Esophagus muscularis mucosa (tissue), 4 donors: ENCODE data around the gene TWIST1. TPM values are rescaled to one million over a fixed set of nuclear protein-coding genes. Genes with fewer than 3 reads are reported as not detected.

Experiments
- DNase-seq: peaks from one replicate; pipeline ENCODE4 v3.0.0-alpha.2; 2017; ENCODE audit errors: extremely low spot score
- H3K27ac ChIP-seq, 4 donors: fragments of 200-600 bp; sonication (generic); replicated peaks in 1 of 4; 1 replicate in 3 of 4; 2 replicates in 1 of 4; pipeline ENCODE4 v1.5.1; 2016 to 2019; ENCODE audit warnings: mild to moderate bottlenecking in 1 of 4
- H3K27me3 ChIP-seq, 4 donors: fragments of 200-600 bp; sonication (generic); one replicate each; pipeline versions ENCODE4 v1.5.1 to v1.6.0; 2016 to 2019
- H3K36me3 ChIP-seq, 4 donors: fragments of 200-600 bp; sonication (generic); one replicate each; pipeline ENCODE4 v1.5.1; 2016 to 2019
- H3K4me1 ChIP-seq, 4 donors: fragments of 200-600 bp; sonication (generic); one replicate each; pipeline ENCODE4 v1.5.1; 2016 to 2019
- H3K4me3 ChIP-seq, 4 donors: fragments of 200-600 bp; sonication (generic); 1 replicate in 2 of 4; 2 replicates in 2 of 4; pipeline ENCODE4 v1.5.1; 2016 to 2019; ENCODE audit warnings: mild to moderate bottlenecking in 4 of 4, moderate library complexity in 1 of 4
- H3K9me3 ChIP-seq, 4 donors: fragments of 200-600 bp; sonication (generic); 1 replicate in 3 of 4; 2 replicates in 1 of 4; pipeline ENCODE4 v1.5.1; 2016 to 2019
- CTCF ChIP-seq, 3 experiments: fragments of 200-600 bp in 2 of 3; fragments of 450-650 bp in 1 of 3; sonication (generic) in 2 of 3; IDR thresholded peaks; one replicate each; pipeline ENCODE4 v1.5.1; 2017 to 2019; ENCODE audit warnings: antibody characterized with exemption in 3 of 3, mild to moderate bottlenecking in 2 of 3, moderate library complexity in 1 of 3
- EP300 ChIP-seq: sonication (generic); formaldehyde crosslinking; IDR thresholded peaks from one replicate; pipeline ENCODE4 v1.6.1; 2017; ENCODE audit warnings: antibody characterized with exemption
- POLR2A ChIP-seq: fragments of 450-650 bp; IDR thresholded peaks from one replicate; pipeline ENCODE4 v1.6.1; 2017; ENCODE audit warnings: antibody characterized with exemption, moderate library complexity, mild to moderate bottlenecking, low read depth
- POLR2AphosphoS5 ChIP-seq, 2 donors: sonication (generic); formaldehyde crosslinking; IDR thresholded peaks; one replicate each; pipeline ENCODE4 v1.6.1; 2017; ENCODE audit warnings: antibody characterized with exemption in 2 of 2
- WGBS: methylation state at CpG from one replicate; pipeline ENCODE4 v1.1.5; 2018; 5-methylcytosine and 5-hydroxymethylcytosine counted together
- intact Hi-C: fragments of 100-400 bp; cut with DNase I; formaldehyde crosslinking; loops from one replicate; pipeline ENCODE4 v1.15.1; 2023
- total RNA-seq, 4 donors: library from RNA; depleted of rRNA; stranded (reverse); fragments of >200 nt; gene quantifications; one replicate each; pipeline versions ENCODE4 v1.1.0 to v1.2.1, GENCODE V29; 2016

The TWIST1 gene
- total RNA-seq, 4 donors from 2014 or later = 15.6 to 18.3 (median 16.1) TPM

GRCh38 chr7:19144661-19145433 is 27.4 kb upstream of the TWIST1 start, which contains the start of gene FERD3L:
Gene FERD3L, minus strand, starts transcription at chr7:19145421. Its CDS starts 59 bp downstream, at chr7:19145362.
- intact Hi-C loops = no loop called here
- H3K27ac ChIP-seq = no peak within 1 kb of the TSS
- H3K9me3 ChIP-seq = no peaks in the 10 kb centered on the region
- peak within 1 kb of the TSS; percentile 17 to 36 (median 30) for H3K4me3 ChIP-seq
- WGBS = 6% methylated on average over 36 of the region's 51 CpGs
- peaks cover 8 to 27% (median 21%) of the 10 kb centered on the region in 4 donors for H3K4me1 ChIP-seq
- H3K36me3 ChIP-seq = no peaks in the 10 kb centered on the region
- H3K27me3 ChIP-seq = peaks cover 0 to 58% (median 33%) of the 10 kb centered on the region in 4 donors
- no peak for TF ChIP-seq EP300
- no peak for TF ChIP-seq POLR2AphosphoS5 (IDR thresholded peaks at IDR 0.05)
- no peak for TF ChIP-seq POLR2A
- TF ChIP-seq CTCF (IDR thresholded peaks at IDR 0.05) = no peak
- no peak for DNase-seq

GRCh38 chr7:19143881-19144574 is 26.6 kb upstream of the TWIST1 start:
- 11% methylated on average over 24 of the region's 30 CpGs for WGBS
- Histone ChIP-seq H3K27ac (no peak overlapping the region), H3K4me1 (peaks cover 8 to 27% (median 21%) of the 10 kb centered on the region in 4 donors), H3K9me3 (no peaks in the 10 kb centered on the region), H3K4me3 (peak overlapping the region; percentile 17 to 36 (median 30)), H3K27me3 (peaks cover 0 to 58% (median 33%) of the 10 kb centered on the region in 4 donors), H3K36me3 (no peaks in the 10 kb centered on the region)
- TF ChIP-seq POLR2A (no peak), POLR2AphosphoS5 (IDR thresholded peaks at IDR 0.05) (no peak), CTCF (IDR thresholded peaks at IDR 0.05) (no peak), EP300 (no peak)
- no peak for DNase-seq
- intact Hi-C loops = no loop called here

- TF ChIP-seq POLR2A (no peak), EP300 (no peak), POLR2AphosphoS5 (IDR thresholded peaks at IDR 0.05) (no peak), CTCF (IDR thresholded peaks at IDR 0.05) (no peak)
- Histone ChIP-seq H3K36me3 (no peaks in the 10 kb centered on the region), H3K27me3 (peaks cover 0 to 26% (median 18%) of the 10 kb centered on the region in 4 donors), H3K9me3 (no peaks in the 10 kb centered on the region), H3K4me1 (peaks cover 4 to 15% (median 13%) of the 10 kb centered on the region in 4 donors), H3K4me3 (no peak overlapping the region), H3K27ac (no peak overlapping the region)
- DNase-seq = no peak
- intact Hi-C loops = no loop called here
- WGBS = 87% methylated on average over 4 of the region's 4 CpGs
These were observed 22.4 kb upstream of the TWIST1 start for GRCh38 chr7:19139706-19140327.

- WGBS = 49% methylated on average over 4 of the region's 4 CpGs
- TF ChIP-seq CTCF (IDR thresholded peaks at IDR 0.05) (no peak), POLR2AphosphoS5 (IDR thresholded peaks at IDR 0.05) (no peak), POLR2A (no peak), EP300 (no peak)
- H3K27ac ChIP-seq = no peak overlapping the region
- no peak for DNase-seq
- intact Hi-C loops = no loop called here
- H3K4me1 ChIP-seq = no peaks in the 10 kb centered on the region
- H3K36me3 ChIP-seq = no peaks in the 10 kb centered on the region
- H3K9me3 ChIP-seq = no peaks in the 10 kb centered on the region
- H3K27me3 ChIP-seq = peaks cover 0 to 5% (median 0%) of the 10 kb centered on the region in 4 donors
- H3K4me3 ChIP-seq = no peak overlapping the region
These were observed 16.4 kb upstream of the TWIST1 start for GRCh38 chr7:19133886-19134285.
